Karpas-422 (cell line): ENCODE measurements around the gene MPRIP. TPM values are rescaled to one million over a fixed set of nuclear protein-coding genes. Genes with fewer than 3 reads are reported as not detected.

ENCODE experiments used
- DNase-seq: peaks from one replicate; pipeline ENCODE4 v3.0.0-alpha.2; 2015
- H2AFZ ChIP-seq: fragments of 200-600 bp; sonication (generic); 2 replicates; pipeline ENCODE4 v1.6.1; 2014; ENCODE audit warnings: antibody characterized with exemption, low read length, mixed read lengths
- H3K27ac ChIP-seq: fragments of 200-600 bp; sonication (generic); 2 replicates; pipeline ENCODE4 v1.5.1; 2014; ENCODE audit warnings: mild to moderate bottlenecking, low read length, moderate library complexity
- H3K27me3 ChIP-seq: fragments of 200-600 bp; sonication (generic); 2 replicates; pipeline ENCODE4 v1.6.1; 2014; ENCODE audit warnings: low read length, mixed read lengths
- H3K36me3 ChIP-seq: fragments of 200-600 bp; sonication (generic); 2 replicates; pipeline ENCODE4 v1.6.1; 2014; ENCODE audit warnings: low read length, mixed read lengths; ENCODE audit not compliant: insufficient read depth
- H3K4me1 ChIP-seq: fragments of 200-600 bp; sonication (generic); 2 replicates; pipeline ENCODE4 v1.6.1; 2014; ENCODE audit warnings: mild to moderate bottlenecking, low read length, mixed read lengths
- H3K4me2 ChIP-seq: fragments of 200-600 bp; sonication (generic); 2 replicates; pipeline ENCODE4 v1.6.1; 2014; ENCODE audit warnings: low read length, low read depth, mild to moderate bottlenecking; ENCODE audit not compliant: poor library complexity, severe bottlenecking
- H3K4me3 ChIP-seq: fragments of 200-600 bp; sonication (generic); 2 replicates; pipeline ENCODE4 v1.5.1; 2014; ENCODE audit warnings: mild to moderate bottlenecking, antibody characterized with exemption, low read length, mixed read lengths
- H3K79me2 ChIP-seq: fragments of 200-600 bp; sonication (generic); 2 replicates; pipeline ENCODE4 v1.6.1; 2014; ENCODE audit warnings: mild to moderate bottlenecking, low read length, mixed read lengths
- H3K9ac ChIP-seq: fragments of 200-600 bp; sonication (generic); 2 replicates; pipeline ENCODE4 v1.6.0; 2014; ENCODE audit warnings: low read length
- H3K9me2 ChIP-seq: fragments of 200-600 bp; sonication (generic), shearing (Covaris generic); replicated peaks from 2 replicates; pipeline ENCODE4 v1.6.0; 2014; ENCODE audit warnings: mild to moderate bottlenecking, low read length, moderate library complexity; ENCODE audit not compliant: insufficient read depth
- H3K9me3 ChIP-seq: fragments of 300-700, 200-600 bp; sonication (generic); 2 replicates; pipeline ENCODE4 v1.6.1; 2014; ENCODE audit warnings: low read length, mixed read lengths
- H4K20me1 ChIP-seq: fragments of 200-600 bp; sonication (generic); 2 replicates; pipeline ENCODE4 v1.6.1; 2014; ENCODE audit warnings: mild to moderate bottlenecking, antibody characterized with exemption, low read length, low read depth; ENCODE audit not compliant: insufficient read depth
- total RNA-seq: library from RNA; depleted of rRNA; stranded (reverse); fragments of >200 nt; shearing (Covaris generic); gene quantifications from 2 replicates; pipeline ENCODE4 v1.2.3, GENCODE V29; 2014; ENCODE audit warnings: low replicate concordance

The MPRIP gene
- total RNA-seq, 1 experiment from 2014 or later: 44.1 TPM

GRCh38 chr17:17017343-17018014 lies 24.8 kb upstream of the MPRIP start:
- no peak for DNase-seq
- Histone ChIP-seq H3K9me2 (no peaks in the 10 kb centered on the region), H3K27me3 (no peaks in the 10 kb centered on the region), H3K27ac (no peak overlapping the region), H3K9ac (no peak overlapping the region), H3K4me2 (no peak overlapping the region), H3K4me3 (no peak overlapping the region), H3K4me1 (no peaks in the 10 kb centered on the region), H3K36me3 (no peaks in the 10 kb centered on the region), H4K20me1 (no peaks in the 10 kb centered on the region), H3K79me2 (no peaks in the 10 kb centered on the region), H3K9me3 (no peaks in the 10 kb centered on the region), H2AFZ (no peak overlapping the region)

DNA sequence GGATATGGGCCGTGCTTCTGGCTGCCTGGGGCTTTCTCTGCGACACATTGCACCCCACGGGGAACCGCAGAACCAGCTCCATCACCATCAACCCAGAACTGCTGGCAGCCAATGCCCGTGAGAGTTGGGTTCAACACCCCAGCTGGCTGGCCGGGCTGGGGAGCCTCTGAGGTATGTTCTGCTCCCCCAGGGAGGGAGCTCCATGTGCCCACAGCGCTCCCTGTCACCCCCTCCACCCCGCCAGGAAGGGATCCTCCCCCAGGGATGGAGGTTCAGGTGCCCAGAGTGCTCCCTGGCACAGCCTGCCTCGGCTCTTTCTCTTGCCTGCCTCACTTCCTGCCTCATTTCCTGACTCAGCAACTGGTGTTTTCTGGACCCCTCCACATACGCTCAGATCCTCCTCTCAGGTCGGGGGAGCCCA lies 24.2 kb upstream of the MPRIP start:
- Histone ChIP-seq H3K9me2 (no peaks in the 10 kb centered on the region), H3K27ac (no peak overlapping the region), H3K79me2 (no peaks in the 10 kb centered on the region), H3K4me1 (no peaks in the 10 kb centered on the region), H3K9ac (no peak overlapping the region), H2AFZ (no peak overlapping the region), H3K4me3 (no peak overlapping the region), H3K36me3 (no peaks in the 10 kb centered on the region), H3K9me3 (no peaks in the 10 kb centered on the region), H3K27me3 (no peaks in the 10 kb centered on the region), H4K20me1 (no peaks in the 10 kb centered on the region), H3K4me2 (no peak overlapping the region)
- no peak for DNase-seq

DNA sequence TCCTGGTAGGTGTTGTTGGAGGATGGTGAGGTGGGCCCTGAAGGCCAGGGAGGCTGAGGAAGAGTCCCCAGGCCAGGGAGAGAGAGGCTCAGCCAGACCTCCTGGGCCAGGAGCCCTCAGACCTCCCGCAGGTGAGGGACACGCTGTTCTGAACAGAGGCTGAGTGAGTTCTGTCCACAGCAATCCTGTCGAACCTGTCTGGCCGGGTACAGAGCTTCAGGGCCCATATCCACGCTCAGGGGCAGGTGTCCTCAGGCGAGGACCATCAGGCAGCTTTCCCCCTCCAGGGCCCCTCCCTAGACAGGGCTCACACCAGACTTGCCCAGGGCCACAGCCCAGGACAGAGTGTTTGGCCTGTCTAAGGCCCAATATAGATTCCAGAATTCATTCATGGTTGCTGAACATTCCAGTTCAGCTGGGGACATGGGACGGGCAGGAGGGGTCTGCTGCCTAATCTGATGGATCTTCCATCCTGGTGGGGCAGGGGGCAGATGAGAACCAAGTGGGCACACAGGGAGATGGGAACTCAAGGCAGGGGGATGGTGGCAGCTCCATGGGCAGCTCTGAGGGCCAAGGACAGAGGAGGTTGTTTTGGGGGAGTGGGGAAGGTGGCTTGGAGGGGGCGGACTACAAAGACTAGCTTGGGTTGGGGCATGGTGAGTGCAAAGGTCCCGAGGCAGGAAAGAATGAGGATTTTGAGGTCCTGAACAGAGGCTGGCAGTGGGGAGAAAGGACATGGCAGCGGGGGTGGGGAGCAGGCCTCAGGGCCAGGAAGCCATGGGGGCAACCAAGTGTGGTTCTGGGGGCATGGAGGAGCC lies 23.4 kb upstream of the MPRIP start:
- Histone ChIP-seq H3K9me2 (no peaks in the 10 kb centered on the region), H2AFZ (no peak overlapping the region), H4K20me1 (no peaks in the 10 kb centered on the region), H3K27me3 (no peaks in the 10 kb centered on the region), H3K9me3 (no peaks in the 10 kb centered on the region), H3K9ac (no peak overlapping the region), H3K4me3 (no peak overlapping the region), H3K27ac (no peak overlapping the region), H3K36me3 (no peaks in the 10 kb centered on the region), H3K4me2 (no peak overlapping the region), H3K4me1 (no peaks in the 10 kb centered on the region), H3K79me2 (no peaks in the 10 kb centered on the region)
- no peak for DNase-seq

GRCh38 chr17:17019430-17019762 lies 22.9 kb upstream of the MPRIP start:
- Histone ChIP-seq H3K27ac (no peak overlapping the region), H3K9ac (no peak overlapping the region), H3K27me3 (no peaks in the 10 kb centered on the region), H3K4me3 (no peak overlapping the region), H2AFZ (no peak overlapping the region), H3K36me3 (no peaks in the 10 kb centered on the region), H3K4me1 (no peaks in the 10 kb centered on the region), H3K9me2 (no peaks in the 10 kb centered on the region), H3K9me3 (no peaks in the 10 kb centered on the region), H4K20me1 (no peaks in the 10 kb centered on the region), H3K79me2 (no peaks in the 10 kb centered on the region), H3K4me2 (no peak overlapping the region)
- no peak for DNase-seq

DNA sequence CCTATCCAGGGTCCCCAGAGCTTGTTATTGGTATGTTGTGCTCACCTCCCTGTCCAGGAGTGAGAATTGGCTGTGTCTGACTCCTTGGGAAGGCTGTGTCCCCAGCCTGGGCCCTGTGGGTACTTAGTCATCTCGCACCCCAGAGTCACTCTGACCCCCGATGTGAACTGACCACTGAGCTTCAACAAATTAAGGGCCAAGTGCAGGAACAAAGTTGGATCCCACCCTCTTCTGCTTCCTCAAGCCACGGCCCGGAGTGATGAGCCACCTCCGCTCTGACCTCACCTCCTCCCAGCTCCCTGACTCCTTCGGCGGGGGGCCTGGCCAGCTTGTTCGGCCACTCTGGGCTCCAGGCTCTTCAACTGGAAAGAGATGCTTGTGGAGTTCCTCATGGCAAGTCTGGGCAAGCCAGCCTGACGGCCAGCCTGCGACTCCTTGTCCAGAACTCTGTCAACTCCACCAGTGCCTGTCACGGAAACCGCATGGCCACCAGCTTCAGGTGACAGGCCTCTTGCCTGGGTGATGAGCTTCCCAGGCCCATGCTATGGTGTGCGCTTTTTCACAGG lies 22.3 kb upstream of the MPRIP start:
- DNase-seq: no peak
- Histone ChIP-seq H3K36me3 (no peaks in the 10 kb centered on the region), H3K4me2 (no peak overlapping the region)

DNA sequence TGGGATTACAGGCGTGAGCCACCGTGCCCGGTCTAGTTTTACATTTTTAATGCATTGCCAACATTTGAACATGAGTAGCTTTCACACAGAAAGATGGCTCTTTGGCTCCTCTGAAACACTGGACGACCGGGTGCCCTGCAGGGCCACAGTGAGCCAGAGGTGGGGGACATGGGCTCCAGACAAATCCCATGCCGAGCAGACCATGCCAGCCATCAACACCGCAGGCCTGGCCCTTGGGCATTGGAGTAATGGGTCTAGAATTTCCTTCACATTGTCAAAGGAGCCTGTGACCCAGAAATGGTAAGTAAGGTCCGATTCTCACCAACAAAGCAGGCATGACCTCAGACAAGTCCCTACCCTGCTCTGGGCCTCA lies 21.4 kb upstream of the MPRIP start:
- H3K9ac ChIP-seq: no peak overlapping the region

More for the DNA sequence above, 22.3 kb upstream of the MPRIP start:
- no peak overlapping the region for H3K9ac ChIP-seq
- H3K27ac ChIP-seq: no peak overlapping the region
- H3K4me1 ChIP-seq: no peaks in the 10 kb centered on the region
- no peak overlapping the region for H2AFZ ChIP-seq
- no peaks in the 10 kb centered on the region for H3K9me2 ChIP-seq
- H4K20me1 ChIP-seq: no peaks in the 10 kb centered on the region
- H3K79me2 ChIP-seq: no peaks in the 10 kb centered on the region
- no peak overlapping the region for H3K4me3 ChIP-seq
- H3K9me3 ChIP-seq: no peaks in the 10 kb centered on the region
- no peaks in the 10 kb centered on the region for H3K27me3 ChIP-seq

GRCh38 chr17:17021194-17021863 lies 20.9 kb upstream of the MPRIP start:
- Histone ChIP-seq H4K20me1 (no peaks in the 10 kb centered on the region), H3K36me3 (no peaks in the 10 kb centered on the region), H3K9me2 (no peaks in the 10 kb centered on the region), H3K27me3 (no peaks in the 10 kb centered on the region), H3K4me2 (no peak overlapping the region), H3K9ac (no peak overlapping the region), H3K4me3 (no peak overlapping the region), H2AFZ (no peak overlapping the region), H3K79me2 (no peaks in the 10 kb centered on the region), H3K9me3 (no peaks in the 10 kb centered on the region), H3K27ac (no peak overlapping the region), H3K4me1 (no peaks in the 10 kb centered on the region)
- no peak for DNase-seq

More for the DNA sequence above, 21.4 kb upstream of the MPRIP start:
- no peak for DNase-seq
- Histone ChIP-seq H3K4me2 (no peak overlapping the region), H3K27me3 (no peaks in the 10 kb centered on the region), H3K27ac (no peak overlapping the region), H3K4me1 (no peaks in the 10 kb centered on the region), H3K36me3 (no peaks in the 10 kb centered on the region), H3K9me3 (no peaks in the 10 kb centered on the region), H2AFZ (no peak overlapping the region), H3K79me2 (no peaks in the 10 kb centered on the region), H4K20me1 (no peaks in the 10 kb centered on the region), H3K9me2 (no peaks in the 10 kb centered on the region), H3K4me3 (no peak overlapping the region)

DNA sequence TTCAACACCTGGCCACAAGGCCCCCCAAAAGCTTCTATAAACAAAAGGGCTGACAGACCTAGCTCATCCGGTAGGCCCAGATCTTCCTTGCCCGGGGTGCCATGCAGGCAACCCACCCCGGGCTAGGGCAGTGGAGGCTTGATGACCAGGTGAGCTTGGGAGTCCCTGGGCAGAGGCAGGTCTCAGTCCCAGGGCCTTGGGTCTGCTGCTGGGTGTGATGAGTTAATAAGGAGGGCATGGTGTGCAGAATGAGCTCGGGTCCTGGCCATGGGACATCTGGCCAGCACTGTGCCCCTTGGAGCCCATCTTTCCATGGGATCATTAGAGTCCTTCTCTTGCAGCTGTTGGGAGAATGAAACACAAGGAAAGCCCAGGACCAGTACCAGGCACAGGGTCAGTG lies 20.2 kb upstream of the MPRIP start:
- Histone ChIP-seq H3K4me1 (no peaks in the 10 kb centered on the region), H3K9me3 (no peaks in the 10 kb centered on the region), H3K9me2 (no peaks in the 10 kb centered on the region), H4K20me1 (no peaks in the 10 kb centered on the region), H3K27me3 (no peaks in the 10 kb centered on the region), H3K4me3 (no peak overlapping the region), H3K4me2 (no peak overlapping the region), H3K79me2 (no peaks in the 10 kb centered on the region), H3K36me3 (no peaks in the 10 kb centered on the region), H3K27ac (no peak overlapping the region), H3K9ac (no peak overlapping the region), H2AFZ (no peak overlapping the region)
- no peak for DNase-seq
